Renal pelvis (tissue), 4 donors: Measurements from ENCODE around the gene VEZF1. TPM values are rescaled to one million over a fixed set of nuclear protein-coding genes. Genes with fewer than 3 reads are reported as not detected.

ENCODE experiments used
- DNase-seq: peaks from one replicate; pipeline ENCODE4 v3.0.0-alpha.2; 2013
- polyA plus RNA-seq, 3 donors: library from polyadenylated mRNA; unstranded; fragments of 120-200 nt; gene quantifications; one replicate each; pipeline ENCODE4 v1.2.1, GENCODE V29; 2013; ENCODE audit not compliant: insufficient read length in 3 of 3

The VEZF1 gene
- polyA plus RNA-seq, 3 donors: 98.6 to 106 (median 103) TPM

- no peak for DNase-seq
These were observed 51.9 kb downstream of the VEZF1 start for GRCh38 chr17:57935833-57936807.

- no peak for DNase-seq
These were observed 56.4 kb downstream of the VEZF1 start for GRCh38 chr17:57931488-57932137.

- no peak for DNase-seq
These were observed 57.8 kb downstream of the VEZF1 start for GRCh38 chr17:57930239-57930638.

- DNase-seq: no peak
These were observed 58.7 kb downstream of the VEZF1 start for GRCh38 chr17:57929386-57929785.

- DNase-seq: no peak
These were observed 59.1 kb downstream of the VEZF1 start for GRCh38 chr17:57928928-57929327.

GRCh38 chr17:57927048-57927723 is 60.9 kb downstream of the VEZF1 start:
- peak; percentile 77 for DNase-seq

GRCh38 chr17:57926723-57927047 is 61.4 kb downstream of the VEZF1 start:
- no peak for DNase-seq

- no peak for DNase-seq
These were observed 62.6 kb downstream of the VEZF1 start for GRCh38 chr17:57925361-57925990.

GRCh38 chr17:57924677-57925076 is 63.4 kb downstream of the VEZF1 start:
- DNase-seq: peak; percentile 65

Other genes with a start within 250 kb of the VEZF1 start
- not detected for gene CCDC182, start 243.0 kb downstream of the VEZF1 start, polyA plus RNA-seq
- gene MRPS23, start 138.2 kb downstream of the VEZF1 start, polyA plus RNA-seq: 10 to 100 TPM; 61.7 to 67.2 (median 65.3) TPM
- gene CUEDC1, start 32.8 kb downstream of the VEZF1 start, polyA plus RNA-seq: 10 to 100 TPM; 45.1 to 51.0 (median 46.2) TPM
- 100 to 1,000 TPM; 331 to 382 (median 358) TPM for gene SRSF1, start 19.0 kb upstream of the VEZF1 start, polyA plus RNA-seq
- 10 to 100 TPM; 75.6 to 84.9 (median 77.8) TPM for gene DYNLL2, start 95.2 kb upstream of the VEZF1 start, polyA plus RNA-seq
- gene OR4D1, start 160.1 kb upstream of the VEZF1 start, polyA plus RNA-seq: under 1 TPM; 0.03 to 0.04 (median 0.04) TPM
- gene OR4D2, start 178.7 kb upstream of the VEZF1 start, polyA plus RNA-seq: not detected
- gene EPX, start 204.5 kb upstream of the VEZF1 start, polyA plus RNA-seq: 1 to 10 TPM in 1 of 3 donors, under 1 TPM in 2; 0.75 to 1.3 (median 0.83) TPM
- gene MKS1, start 231.0 kb upstream of the VEZF1 start, polyA plus RNA-seq: 10 to 100 TPM; 37.0 to 63.1 (median 55.2) TPM